Tibial artery (tissue), 4 donors: ENCODE data around the gene NPTXR.

Experiments
- DNase-seq, 2 donors: peaks; one replicate each; pipeline ENCODE4 v3.0.0-alpha.2; 2019
- H3K27ac ChIP-seq, 2 donors: fragments of 200-600 bp; sonication (generic) in 1 of 2; 1 replicate in 1 of 2; 2 replicates in 1 of 2; pipeline ENCODE4 v1.5.1; 2018 to 2019; ENCODE audit warnings: mild to moderate bottlenecking in 1 of 2
- H3K27me3 ChIP-seq, 2 donors: fragments of 200-600 bp; sonication (generic) in 1 of 2; one replicate each; pipeline versions ENCODE4 v1.5.1 to v1.6.0; 2016 to 2019
- H3K36me3 ChIP-seq, 3 donors: fragments of 200-600 bp; sonication (generic) in 2 of 3; one replicate each; pipeline ENCODE4 v1.5.1; 2016 to 2019; ENCODE audit warnings: mild to moderate bottlenecking in 2 of 3
- H3K4me1 ChIP-seq, 4 donors: fragments of 200-600 bp; sonication (generic) in 2 of 4; 1 replicate in 3 of 4; 2 replicates in 1 of 4; pipeline ENCODE4 v1.5.1; 2016 to 2019
- H3K4me3 ChIP-seq, 2 donors: fragments of 200-600 bp; sonication (generic) in 1 of 2; 1 replicate in 1 of 2; 2 replicates in 1 of 2; pipeline ENCODE4 v1.5.1; 2018 to 2019; ENCODE audit warnings: mild to moderate bottlenecking in 2 of 2
- H3K9me3 ChIP-seq, 3 donors: fragments of 200-600 bp; sonication (generic) in 1 of 3; one replicate each; pipeline ENCODE4 v1.5.1; 2016 to 2019
- intact Hi-C: fragments of 100-400 bp; cut with DNase I; formaldehyde crosslinking; loops from one replicate; pipeline ENCODE4 v1.15.0; 2023; ENCODE audit warnings: low total_unique reads
- TF ChIP-seq, protein P1 (sequence below), 2 experiments: fragments of 200-600 bp in 1 of 2; fragments of 450-650 bp in 1 of 2; IDR thresholded peaks; one replicate each; pipeline ENCODE4 v1.5.1; 2017 to 2019; ENCODE audit warnings: antibody characterized with exemption in 2 of 2, mild to moderate bottlenecking in 1 of 2, moderate library complexity in 1 of 2

The NPTXR gene

DNA sequence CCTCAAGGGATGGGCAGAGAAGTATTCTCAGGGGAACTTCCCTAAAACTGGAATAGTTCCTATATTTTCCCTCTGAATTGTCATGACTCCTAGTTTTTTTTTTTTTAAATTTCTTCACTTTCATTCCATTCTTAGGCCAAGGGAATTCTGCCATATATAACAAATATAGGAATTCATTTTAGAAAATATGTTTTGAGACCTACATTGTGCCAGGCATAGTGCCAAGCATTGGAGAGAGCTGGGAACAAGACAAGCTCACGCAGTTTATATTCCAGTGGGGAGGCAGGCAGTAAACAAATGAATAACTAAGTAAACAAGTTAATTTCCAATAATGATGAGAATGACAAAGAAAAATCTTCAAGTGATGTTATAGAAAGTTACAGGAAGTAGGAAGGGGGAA is 2.6 kb upstream of the NPTXR start:
- Histone ChIP-seq H3K4me3 (no peak overlapping the region), H3K9me3 (no peaks in the 10 kb centered on the region), H3K27ac (peak overlapping the region; percentile 86 to 89), H3K36me3 (no peaks in the 10 kb centered on the region), H3K27me3 (no peaks in the 10 kb centered on the region), H3K4me1 (peaks cover 0 to 50% (median 37%) of the 10 kb centered on the region in 4 donors)
- intact Hi-C loops, result loop anchor here (10.0 kb wide), 1 partner anchor 52 kb away; the partner anchor contains the start of gene DNAL4
- no peak for DNase-seq
- TF ChIP-seq, protein P1, sequence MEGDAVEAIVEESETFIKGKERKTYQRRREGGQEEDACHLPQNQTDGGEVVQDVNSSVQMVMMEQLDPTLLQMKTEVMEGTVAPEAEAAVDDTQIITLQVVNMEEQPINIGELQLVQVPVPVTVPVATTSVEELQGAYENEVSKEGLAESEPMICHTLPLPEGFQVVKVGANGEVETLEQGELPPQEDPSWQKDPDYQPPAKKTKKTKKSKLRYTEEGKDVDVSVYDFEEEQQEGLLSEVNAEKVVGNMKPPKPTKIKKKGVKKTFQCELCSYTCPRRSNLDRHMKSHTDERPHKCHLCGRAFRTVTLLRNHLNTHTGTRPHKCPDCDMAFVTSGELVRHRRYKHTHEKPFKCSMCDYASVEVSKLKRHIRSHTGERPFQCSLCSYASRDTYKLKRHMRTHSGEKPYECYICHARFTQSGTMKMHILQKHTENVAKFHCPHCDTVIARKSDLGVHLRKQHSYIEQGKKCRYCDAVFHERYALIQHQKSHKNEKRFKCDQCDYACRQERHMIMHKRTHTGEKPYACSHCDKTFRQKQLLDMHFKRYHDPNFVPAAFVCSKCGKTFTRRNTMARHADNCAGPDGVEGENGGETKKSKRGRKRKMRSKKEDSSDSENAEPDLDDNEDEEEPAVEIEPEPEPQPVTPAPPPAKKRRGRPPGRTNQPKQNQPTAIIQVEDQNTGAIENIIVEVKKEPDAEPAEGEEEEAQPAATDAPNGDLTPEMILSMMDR (IDR thresholded peaks at IDR 0.05), result no peak

DNA sequence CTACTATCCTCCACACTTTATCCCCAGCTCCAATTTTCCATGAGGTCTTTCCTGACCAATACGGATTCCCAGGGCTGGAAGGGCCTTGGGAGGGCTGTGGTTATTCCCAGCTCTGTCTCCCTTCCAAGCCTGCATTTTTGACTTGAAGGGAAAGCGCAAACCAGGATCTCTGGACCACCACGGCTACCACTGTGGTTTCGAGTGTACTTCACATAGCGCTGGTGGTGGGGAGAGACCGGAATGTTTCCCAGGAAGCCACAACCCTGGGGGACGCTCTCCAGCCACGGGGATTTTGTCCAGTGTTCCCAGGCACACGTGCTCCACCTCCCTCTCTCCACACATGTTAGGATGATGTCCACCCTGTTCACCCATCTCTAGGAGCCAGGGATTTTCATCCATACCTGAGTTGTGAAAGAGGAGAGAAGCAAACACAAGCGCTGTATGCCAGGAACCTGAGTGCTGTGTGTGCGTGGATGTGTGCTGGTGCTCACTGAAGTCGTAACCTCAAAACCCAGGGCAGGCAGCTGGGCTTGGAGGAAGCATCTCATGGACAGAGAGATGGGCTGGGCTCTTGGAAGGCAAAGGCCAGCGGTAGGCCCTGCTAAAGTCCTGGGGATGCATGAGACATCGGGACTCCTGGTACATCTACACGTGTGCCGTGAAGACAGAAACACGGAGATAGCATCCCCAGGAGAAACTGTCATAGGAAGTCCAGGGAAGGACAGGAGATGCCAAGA is 1.3 kb upstream of the NPTXR start:
- peak overlapping the region; percentile 86 to 89 for H3K27ac ChIP-seq
- no peaks in the 10 kb centered on the region for H3K27me3 ChIP-seq
- TF ChIP-seq, protein P1 (IDR thresholded peaks at IDR 0.05), result no peak
- DNase-seq, result no peak
- H3K9me3 ChIP-seq, result no peaks in the 10 kb centered on the region
- peaks cover 0 to 61% (median 45%) of the 10 kb centered on the region in 4 donors for H3K4me1 ChIP-seq
- intact Hi-C loops, result loop anchor here (10.0 kb wide), 1 partner anchor 50 kb away; the partner anchor contains the start of gene DNAL4
- H3K36me3 ChIP-seq, result no peaks in the 10 kb centered on the region
- H3K4me3 ChIP-seq, result no peak overlapping the region

DNA sequence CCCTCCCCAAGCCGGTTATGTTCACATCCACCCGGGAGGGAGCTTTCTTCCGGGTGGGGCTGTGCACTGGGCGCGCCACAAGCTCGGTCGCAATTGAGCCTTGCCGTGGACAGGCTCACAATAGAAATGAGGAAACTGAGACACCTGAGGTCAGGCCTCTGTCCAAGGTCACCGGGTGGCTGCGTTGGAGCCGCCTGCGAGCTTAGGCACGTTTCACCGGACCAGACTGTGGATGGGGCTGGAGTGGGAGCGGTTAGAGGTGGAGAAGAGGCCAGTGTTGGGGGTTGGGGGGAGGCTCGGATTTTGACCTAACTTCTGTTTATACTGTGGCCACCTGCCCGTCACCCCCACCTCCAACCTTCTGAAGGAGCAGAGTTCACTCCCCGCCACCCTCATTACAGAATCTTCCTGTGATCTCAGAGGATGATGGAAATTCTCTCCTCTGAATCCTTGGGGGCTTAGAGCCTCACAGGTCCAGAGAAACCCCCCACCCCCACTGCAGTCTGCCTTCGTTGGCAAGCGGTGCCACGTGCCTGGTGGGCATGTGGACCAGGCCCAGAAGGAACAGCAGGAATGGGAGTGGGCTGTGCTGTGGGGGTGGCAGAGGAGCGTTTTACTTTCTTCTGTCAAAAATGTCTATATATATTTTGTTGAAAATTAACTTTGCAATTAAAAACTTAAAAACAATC is 631 bp upstream of the NPTXR start:
- Histone ChIP-seq H3K27me3 (no peaks in the 10 kb centered on the region), H3K36me3 (no peaks in the 10 kb centered on the region), H3K4me1 (peaks cover 0 to 61% (median 45%) of the 10 kb centered on the region in 4 donors), H3K9me3 (no peaks in the 10 kb centered on the region), H3K4me3 (peak overlapping the region; percentile 58 to 80), H3K27ac (peak overlapping the region; percentile 86 to 89)
- intact Hi-C loops, result loop anchor here (10.0 kb wide), 1 partner anchor 50 kb away; the partner anchor contains the start of gene DNAL4
- DNase-seq, result no peak
- TF ChIP-seq, protein P1 (IDR thresholded peaks at IDR 0.05), result no peak

DNA sequence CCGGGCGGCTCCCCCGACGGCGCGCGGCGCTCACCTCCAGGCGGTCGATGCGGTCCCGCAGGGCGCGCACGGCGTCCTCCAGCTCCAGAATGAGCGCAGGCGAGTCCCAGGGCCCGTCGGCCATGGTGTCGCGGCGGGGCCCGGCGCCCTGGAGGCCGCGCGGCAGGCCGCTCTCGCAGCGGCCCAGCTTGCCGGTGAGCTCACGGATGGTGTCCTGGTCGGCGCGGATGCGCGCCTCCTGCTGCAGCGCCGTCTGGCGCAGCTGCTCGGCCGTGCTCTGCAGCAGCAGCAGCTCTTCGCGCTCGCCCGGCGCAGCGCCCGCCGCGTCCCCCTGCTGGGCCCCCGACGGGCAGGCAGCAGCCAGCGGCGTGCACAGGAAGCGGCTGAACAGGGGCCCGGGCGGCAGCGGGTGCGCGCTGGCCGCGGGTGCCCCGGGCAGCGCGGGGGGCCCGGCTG is 599 bp downstream of the NPTXR start:
- Histone ChIP-seq H3K9me3 (no peaks in the 10 kb centered on the region), H3K4me3 (peak overlapping the region; percentile 58 to 80), H3K27me3 (no peaks in the 10 kb centered on the region), H3K27ac (peak overlapping the region; percentile 80 to 89), H3K4me1 (peaks cover 0 to 61% (median 45%) of the 10 kb centered on the region in 4 donors), H3K36me3 (no peaks in the 10 kb centered on the region)
- DNase-seq, result no peak
- TF ChIP-seq, protein P1 (IDR thresholded peaks at IDR 0.05), result peak; percentile 33 to 36
- intact Hi-C loops, result loop anchor here (10.0 kb wide), 1 partner anchor 48 kb away; the partner anchor contains the start of gene DNAL4

DNA sequence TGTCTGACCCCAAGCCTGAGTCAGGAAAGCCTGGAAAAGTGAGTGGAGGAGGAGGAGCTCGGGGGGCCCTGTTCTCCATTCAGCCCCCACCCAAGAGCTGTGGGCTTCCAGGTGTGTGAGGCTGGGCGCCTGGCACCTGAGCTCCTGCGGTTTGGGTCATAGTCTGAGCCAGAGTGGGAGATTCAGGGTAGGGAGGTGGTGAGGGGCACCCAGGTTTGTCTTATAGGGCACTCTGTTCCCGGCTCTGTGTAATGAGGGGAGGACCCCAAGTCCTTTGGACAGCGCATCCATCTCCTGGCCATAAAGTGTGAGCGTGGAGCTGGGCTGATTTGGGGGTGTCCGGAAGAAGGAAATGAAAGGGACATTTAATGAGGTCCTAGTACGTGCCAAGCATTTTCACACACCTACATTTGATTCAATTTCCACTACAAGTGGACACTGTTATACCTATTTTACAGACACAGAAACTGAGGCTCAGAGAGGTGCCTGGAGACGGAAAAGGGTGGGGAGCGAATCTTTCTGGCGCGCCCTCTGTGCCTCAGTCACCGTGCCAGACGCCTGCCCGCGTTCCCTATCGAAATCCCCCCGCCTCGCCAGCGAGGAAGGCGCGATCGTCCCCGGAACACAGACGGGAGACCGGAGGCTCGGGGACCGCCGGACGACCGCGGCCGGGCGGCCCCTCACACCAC is 1.2 kb downstream of the NPTXR start:
- peak overlapping the region; percentile 58 to 80 for H3K4me3 ChIP-seq
- TF ChIP-seq, protein P1 (IDR thresholded peaks at IDR 0.05), result no peak
- intact Hi-C loops, result loop anchor here (10.0 kb wide), 1 partner anchor 48 kb away; the partner anchor contains the start of gene DNAL4
- peak overlapping the region; percentile 80 to 89 for H3K27ac ChIP-seq
- no peaks in the 10 kb centered on the region for H3K9me3 ChIP-seq
- H3K4me1 ChIP-seq, result peaks cover 0 to 61% (median 45%) of the 10 kb centered on the region in 4 donors
- no peak for DNase-seq
- H3K36me3 ChIP-seq, result no peaks in the 10 kb centered on the region
- no peaks in the 10 kb centered on the region for H3K27me3 ChIP-seq
